HG03565 (cell line): ENCODE data around the gene POLR2L.

Experiments used
- ATAC-seq: cut with Tn5 transposase; IDR thresholded peaks from one replicate; pipeline ENCODE4 v1.9.1; 2021; ENCODE audit warnings: mild to moderate bottlenecking, moderate library complexity; ENCODE audit not compliant: unreplicated experiment

The POLR2L gene

GRCh38 chr11:855796-856195, 13.5 kb upstream of the POLR2L start:
- no peak for ATAC-seq

- no peak for ATAC-seq
Observed at GRCh38 chr11:855330-855674, 13.0 kb upstream of the POLR2L start.

DNA sequence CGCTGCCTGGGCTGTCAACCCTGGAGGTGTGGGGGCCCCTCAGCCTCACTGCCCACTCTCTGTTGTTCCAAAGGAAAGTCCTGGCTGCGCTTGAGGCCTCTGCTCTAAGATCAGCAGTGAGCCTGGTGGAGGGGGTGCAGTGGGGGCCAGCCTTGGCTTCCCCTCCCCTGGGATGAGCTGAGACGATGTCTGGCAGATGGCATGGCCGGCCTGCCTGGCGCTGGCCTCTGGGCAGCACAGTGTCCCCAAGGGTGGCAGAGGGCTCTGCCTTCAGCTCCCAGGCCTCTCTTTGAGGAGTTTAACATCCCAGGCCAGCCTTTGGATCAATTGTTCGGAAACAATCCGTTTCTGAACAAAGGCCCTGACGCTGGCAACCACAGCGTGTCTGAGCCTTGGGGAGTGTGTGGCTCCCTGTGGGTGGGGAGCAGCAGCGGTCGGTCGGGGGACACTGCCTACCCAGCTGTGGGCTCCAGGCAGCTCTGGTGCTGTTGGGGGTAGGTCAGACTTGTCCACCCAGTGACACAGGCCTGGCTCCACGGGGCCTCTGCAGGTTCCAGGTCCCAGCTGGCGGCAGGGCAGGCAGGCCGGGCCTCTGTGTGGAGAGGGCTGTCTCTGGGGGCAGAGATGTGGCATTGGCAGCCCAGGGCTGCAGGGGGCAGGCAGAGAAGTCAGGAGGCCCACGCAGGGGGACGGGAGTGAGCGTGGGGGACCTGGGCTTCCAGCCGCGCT, 12.4 kb upstream of the POLR2L start:
- no peak for ATAC-seq

DNA sequence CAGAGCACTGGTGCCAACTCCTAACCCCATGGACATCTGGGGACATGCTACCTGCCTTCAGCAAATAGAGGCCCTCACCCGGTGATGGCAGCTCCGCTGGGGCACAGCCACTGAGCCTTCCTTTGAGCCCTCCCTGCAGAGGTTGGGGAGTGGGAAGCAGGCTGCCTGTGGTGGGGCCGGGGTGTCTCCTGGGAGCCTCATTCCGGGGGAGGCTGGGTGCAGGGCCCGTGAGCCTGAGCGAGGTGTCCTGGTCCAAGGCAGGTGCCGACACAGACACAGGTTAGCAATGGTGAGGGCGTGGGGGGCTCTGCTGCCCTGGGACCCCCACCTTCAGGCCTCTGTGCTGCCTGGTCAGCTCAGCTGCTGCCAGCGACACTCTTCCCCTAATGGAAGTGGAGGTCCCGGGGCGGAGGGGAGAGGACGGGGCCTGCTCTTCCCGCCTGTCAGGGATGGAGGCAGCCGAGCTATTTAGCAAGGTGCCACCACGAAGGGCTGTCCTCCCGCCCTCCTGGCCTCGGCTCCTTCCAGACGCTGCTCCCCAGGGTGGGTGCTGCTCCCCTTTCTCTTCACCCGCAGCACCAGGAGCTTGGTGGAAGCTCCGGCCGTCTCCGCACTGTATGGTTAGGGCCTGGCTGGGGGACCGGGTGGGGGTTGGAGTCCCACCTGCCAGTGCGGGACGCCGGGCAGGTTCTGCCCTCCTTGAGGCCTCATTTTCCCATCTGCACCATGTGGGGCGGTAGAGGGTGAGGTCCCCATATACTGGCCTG, 11.5 kb upstream of the POLR2L start:
- ATAC-seq: no peak

DNA sequence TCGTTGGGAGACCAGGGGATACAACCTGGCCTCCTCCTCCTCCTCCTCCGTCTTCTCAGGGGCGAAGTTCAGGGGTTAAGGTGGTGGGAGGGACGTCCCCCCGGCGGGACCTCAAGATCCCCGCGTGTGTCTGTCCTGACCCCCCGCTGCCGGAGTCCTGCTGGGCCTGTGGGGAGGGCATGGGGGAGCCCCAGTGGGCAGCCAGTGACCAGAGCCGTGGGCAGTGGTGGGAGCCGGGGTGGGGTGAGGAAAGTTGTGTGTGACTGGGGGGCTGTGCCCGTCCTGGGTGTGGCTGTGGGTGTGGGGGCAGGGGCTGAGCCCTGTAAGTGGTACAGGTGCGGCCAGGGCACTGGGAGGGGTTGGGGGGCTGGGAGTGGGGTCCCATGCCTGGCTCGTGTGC, 10.4 kb upstream of the POLR2L start:
- no peak for ATAC-seq

GRCh38 chr11:850775-851763, 8.7 kb upstream of the POLR2L start:
- no peak for ATAC-seq

GRCh38 chr11:849951-850774, 7.8 kb upstream of the POLR2L start:
- no peak for ATAC-seq

- ATAC-seq: no peak
Observed at GRCh38 chr11:849104-849824, 6.9 kb upstream of the POLR2L start.

DNA sequence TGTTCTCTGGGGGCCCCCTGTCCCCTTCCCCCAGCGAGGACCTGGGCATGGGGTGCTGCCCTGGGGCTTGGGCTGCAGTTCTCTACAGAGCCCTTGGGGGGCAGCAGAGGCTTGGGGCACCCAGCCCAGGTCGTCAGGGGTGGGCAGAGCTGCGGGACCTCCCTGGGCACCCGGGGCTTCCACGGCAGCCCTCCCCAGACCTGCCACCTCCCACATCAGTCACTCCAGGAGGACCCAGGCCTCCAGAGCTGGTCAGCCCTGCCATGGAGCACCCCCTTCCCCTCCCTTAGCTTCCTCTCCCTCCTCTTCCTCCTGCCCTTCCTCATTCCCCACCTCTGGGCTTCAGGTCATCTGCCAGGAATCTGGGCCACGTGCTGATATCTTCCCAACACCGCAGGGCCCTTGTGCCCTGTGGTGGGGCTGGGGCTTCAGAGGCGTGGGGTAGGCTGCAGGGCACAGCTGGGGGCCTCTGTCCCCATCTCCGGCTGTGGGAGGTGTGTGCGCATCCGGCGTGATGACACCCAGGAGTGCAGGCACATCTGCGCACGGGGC, 6.1 kb upstream of the POLR2L start:
- ATAC-seq: no peak

GRCh38 chr11:847876-848275, 5.5 kb upstream of the POLR2L start:
- ATAC-seq: no peak

DNA sequence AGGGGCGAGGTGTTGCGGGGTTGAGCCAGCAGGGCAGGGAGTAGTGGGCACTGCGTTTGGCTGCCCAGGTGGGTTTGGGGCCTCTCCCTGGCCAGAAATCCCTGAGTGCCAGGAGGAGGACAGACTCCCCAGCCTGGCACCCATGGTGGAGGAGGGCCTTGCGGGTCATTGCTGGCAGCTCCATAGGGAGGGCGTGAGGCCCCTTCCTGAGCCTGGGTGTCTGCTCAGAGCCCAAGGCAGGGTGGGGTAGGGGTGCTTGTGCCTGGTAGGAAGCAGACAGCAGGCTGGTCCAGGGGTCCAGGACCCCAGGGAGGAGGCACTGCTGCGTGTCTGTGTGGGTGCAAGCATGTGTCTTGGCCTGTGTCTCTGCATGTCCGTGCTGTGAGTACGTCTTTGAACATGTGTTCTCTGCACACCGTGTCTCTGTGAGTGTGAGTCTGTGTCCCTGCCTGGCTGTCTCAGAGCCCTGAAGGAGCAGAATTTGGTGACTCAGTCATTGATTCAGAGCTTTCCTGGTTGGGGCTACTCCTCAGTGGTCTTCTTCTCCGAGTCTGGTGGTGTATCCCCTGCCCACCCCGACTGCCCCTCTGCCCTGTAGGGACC, 4.3 kb upstream of the POLR2L start:
- ATAC-seq: no peak

DNA sequence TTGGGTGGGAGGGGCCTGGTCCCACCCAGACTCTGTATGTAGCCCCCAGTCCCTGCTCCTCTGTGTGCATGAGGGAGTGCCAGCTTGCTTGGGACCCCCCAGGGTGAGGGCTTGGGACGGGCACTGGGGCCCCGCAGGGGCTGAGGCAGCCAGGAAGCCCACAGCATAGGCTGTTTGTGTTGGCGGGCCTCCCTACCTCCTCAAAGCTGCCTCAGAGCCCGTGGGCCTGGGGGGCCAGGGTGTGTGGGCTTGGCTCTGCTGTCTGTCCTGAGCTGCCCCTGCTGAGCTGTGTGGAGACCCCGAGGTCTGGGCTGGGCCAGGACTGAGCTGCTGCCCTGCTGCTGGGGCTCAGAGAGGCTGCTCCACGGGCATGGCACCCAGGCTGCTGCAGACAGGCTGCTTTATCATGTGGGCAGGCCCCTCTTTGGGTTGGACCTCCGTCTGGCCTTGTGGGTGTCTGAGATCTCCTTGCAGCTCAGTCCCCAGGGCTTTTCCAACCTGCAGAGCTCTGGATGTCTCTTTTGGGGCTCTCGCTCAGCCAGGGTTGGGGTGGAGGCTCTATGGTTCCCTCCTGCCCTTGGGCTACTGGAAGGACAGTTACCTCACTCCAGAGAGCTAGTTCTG, 3.7 kb upstream of the POLR2L start:
- ATAC-seq: no peak

DNA sequence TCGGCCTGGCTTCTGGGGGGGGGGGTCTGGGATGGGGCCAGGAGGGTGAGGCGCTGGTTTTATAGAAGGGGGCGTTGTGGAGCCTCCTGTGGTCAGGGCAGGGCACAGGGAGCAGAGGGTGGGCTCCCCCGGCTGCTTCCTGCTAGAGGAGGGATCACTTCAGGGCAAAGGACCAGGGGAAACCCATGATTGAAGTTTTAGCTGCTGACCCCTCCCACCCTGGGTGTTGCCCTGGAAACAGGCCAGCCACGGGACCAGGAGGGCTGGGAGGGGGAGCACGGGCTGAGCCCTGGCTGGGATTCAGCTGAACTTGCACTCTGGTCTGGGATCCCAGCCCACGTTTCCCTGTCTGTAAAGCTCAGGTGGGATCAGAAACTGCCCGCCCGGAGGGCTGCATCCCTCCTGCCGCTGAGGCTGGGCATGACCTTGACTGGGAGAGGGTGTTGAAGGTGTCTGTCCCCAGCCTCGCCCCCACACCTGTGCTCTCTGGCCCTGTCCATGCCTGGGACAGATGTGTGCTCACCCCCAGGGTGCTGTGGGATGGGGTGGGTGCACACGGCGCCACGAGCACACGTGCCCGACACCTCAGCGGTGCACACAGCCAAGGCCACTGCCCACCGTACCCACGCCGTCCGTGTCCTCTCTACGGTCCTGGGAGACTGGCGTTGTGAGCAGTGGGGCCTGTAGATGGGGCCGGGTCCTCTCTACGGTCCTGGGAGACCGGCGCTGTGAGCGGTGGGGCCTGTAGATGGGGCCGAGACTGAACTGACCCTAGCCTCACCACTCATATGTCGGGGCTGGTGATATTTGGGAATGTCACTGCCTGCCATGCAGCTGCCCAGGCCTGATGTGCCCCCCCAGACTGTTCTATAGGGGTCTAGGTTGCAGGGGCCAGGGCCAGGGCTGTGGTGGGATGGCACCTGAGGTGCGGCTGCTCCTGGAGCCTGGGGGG, 2.6 kb upstream of the POLR2L start:
- no peak for ATAC-seq

DNA sequence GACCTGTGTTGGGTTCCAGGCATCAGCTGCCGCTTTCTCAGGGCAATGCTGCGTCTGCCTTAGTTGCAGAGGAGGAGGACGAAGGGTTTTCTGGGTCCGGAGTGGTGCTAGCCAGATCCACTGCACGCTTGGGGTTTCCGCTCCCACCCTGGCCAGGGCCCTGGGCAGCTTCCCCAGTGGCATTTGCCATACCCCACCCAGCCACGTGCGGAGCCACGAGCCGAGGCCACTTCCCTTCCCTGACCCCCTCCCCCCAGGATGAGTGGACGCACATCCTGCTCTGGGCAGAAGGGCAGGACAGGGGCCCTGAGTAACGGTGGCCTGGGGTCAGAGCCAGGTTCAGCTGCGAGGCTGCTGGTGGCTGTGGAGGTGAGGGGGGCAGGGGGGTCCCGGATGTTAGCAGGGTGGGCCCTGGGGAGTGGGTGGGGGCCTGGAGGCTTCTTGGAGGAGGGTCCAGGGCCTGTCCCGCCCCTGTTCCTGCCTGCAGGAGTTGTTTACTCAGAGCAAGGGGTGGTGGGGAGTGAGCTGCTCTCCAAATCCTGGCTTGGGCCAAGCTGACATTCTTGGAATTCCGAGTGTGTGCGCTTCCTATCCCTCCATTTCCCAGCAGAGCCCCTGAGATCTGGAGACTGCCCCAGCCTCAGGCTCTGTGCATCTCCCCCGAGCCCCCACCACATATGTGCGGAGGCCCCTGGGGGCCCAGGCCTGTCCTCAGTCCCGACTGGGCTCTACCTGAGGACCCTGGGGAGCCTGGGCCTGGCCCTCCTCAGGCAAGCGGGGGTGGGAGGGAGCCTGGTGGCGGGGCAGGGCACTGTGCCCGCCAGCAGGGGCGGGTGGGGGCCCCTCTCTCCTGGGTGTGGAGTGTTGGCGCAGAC, 1.7 kb upstream of the POLR2L start:
- ATAC-seq: no peak

DNA sequence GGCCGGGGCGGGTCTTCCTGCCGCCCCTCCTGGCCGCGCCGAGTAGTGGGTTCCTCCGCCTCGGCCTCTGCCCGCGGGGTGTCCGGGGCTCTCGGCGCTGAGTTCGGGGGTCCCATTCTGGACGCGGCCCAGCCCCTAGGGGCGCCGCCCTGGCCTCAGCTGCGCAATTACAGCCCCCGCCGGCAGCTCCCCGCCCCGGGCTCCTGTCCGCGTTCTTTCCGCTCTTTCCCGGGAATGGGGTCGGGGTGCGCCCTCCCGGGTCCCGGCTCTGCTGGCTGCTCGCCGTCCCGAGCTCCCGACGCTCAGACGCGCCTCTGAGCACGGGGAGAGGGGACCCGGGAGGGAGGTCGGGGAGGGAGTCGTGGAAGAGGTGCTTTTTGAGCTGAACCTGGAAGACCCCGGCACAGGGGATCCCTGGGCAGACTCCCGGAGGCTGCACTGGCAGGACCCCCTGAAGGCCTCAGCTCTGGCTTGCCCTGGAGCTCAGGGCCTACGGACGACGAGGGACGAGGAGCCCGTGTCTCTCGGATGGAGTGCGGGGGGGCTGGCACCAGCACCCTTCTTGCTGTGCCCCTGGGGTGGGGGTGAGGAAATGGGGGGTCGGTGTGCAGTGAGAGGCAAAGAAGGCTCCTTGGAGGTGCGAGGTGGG, 881 bp upstream of the POLR2L start:
- no peak for ATAC-seq

DNA sequence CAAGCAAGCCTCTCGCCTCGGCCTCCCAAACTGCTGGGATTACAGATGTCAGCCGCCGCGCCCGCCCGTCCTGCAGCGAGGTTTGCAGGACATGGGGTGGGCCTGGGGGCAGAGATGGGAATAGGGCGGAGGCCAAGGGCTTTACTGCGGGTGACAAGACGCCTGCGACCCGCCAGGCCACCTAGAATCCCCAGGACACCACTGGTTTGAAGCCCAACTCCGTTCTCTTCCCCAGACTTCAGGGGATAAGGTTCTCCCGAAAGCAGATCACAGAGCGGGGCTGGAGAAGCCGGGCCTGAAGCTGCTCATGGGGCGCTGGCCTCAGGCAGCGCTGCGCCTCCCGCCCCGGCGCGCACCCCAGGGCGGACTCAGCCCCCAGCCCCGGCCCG, 354 bp downstream of the POLR2L start:
- ATAC-seq: no peak
